Natural killer cell treated with Interleukin-12 subunit alpha and Interleukin-12 subunit beta and Interleukin-15 and Interleukin-18, amount 100 ng/mL, for 72 hours (primary cell): ENCODE results near the gene LRRC25. TPM values are rescaled to one million over a fixed set of nuclear protein-coding genes. Genes with fewer than 3 reads are reported as not detected.

Experiments used
- ATAC-seq, 2 donors: fragments of 150-1000 bp; cut with Tn5 transposase in 1 of 2; sonication (Bioruptor Pico), chemical (Tn5 transposase) in 1 of 2; 2 replicates each; pipeline ENCODE4 v1.10.0; 2021
- DNase-seq: peaks from one replicate; pipeline ENCODE4 v3.0.0; 2022; ENCODE audit warnings: low spot score
- H3K27ac Mint-ChIP-seq, 2 donors: 1 replicate in 1 of 2; 2 replicates in 1 of 2; pipeline ENCODE4 v1.8.0; 2022; ENCODE audit warnings: mixed read lengths in 2 of 2, mild to moderate bottlenecking in 1 of 2, moderate library complexity in 1 of 2
- H3K27me3 Mint-ChIP-seq, 2 donors: 1 replicate in 1 of 2; 2 replicates in 1 of 2; pipeline ENCODE4 v1.8.0; 2022; ENCODE audit warnings: mixed read lengths in 2 of 2
- H3K36me3 Mint-ChIP-seq: one replicate; pipeline ENCODE4 v1.8.0; 2022; ENCODE audit warnings: mixed read lengths
- H3K4me1 Mint-ChIP-seq, 2 donors: 1 replicate in 1 of 2; 2 replicates in 1 of 2; pipeline ENCODE4 v1.8.0; 2022; ENCODE audit warnings: low read depth in 2 of 2, mixed read lengths in 2 of 2, mild to moderate bottlenecking in 1 of 2
- H3K4me3 Mint-ChIP-seq: one replicate; pipeline ENCODE4 v1.8.0; 2022; ENCODE audit warnings: mixed read lengths
- H3K9me3 Mint-ChIP-seq: 2 replicates; pipeline ENCODE4 v1.8.0; 2022; ENCODE audit warnings: mixed read lengths
- total RNA-seq, 2 donors: library from RNA; stranded (reverse); gene quantifications; one replicate each; pipeline ENCODE4 v1.2.3, GENCODE V29; 2022

The LRRC25 gene
- total RNA-seq, 2 donors from 2014 or later = not detected

DNA sequence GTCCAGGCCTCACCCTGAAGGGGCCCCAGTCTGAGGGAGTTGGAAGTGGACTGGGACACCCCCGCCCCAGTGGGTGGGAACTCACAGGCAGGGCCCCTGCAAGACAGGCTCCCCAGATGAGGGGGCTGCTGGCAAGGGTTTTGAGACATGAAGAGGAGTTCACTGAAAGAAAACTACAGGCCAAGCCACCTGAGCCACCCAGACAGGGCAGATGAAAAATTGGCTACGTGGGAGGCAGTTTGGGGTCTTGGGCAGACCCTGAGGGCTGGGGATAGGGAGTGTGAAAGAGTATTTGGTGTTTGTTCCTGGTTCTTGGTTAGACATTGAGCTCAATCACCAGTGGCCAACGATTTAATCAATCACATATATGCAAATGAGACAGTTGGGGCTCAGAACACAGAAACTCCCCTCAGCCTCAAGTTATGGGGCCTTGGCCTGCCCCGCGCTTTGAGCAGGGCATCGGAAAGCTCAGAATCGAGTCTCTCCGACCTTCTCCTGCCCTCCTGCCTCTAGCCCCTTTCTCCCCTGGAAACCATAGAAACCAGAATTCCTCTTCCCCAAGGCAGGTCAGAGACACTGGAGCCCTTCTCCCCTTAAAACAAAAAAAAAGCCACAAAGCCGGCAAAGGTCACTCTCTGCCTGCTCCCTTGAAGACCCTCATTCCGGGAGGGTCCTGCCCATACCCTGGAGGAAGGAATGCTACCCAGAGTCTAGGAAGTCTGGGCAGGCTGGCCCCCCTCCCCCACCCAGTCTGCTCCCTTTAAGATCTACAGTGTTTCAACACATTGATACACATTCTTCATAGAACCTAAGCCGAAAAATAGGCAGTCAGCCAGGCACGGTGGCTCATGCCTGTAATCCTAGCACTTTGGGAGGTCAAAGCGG is 41.8 kb upstream of the LRRC25 start:
- Mint-ChIP-seq H3K27me3 (no peaks in the 10 kb centered on the region), H3K27ac (peak overlapping the region in 1 of 2 donors; percentile 51), H3K4me1 (peaks cover 9 to 35% of the 10 kb centered on the region in 2 donors), H3K4me3 (no peak overlapping the region), H3K36me3 (peaks cover 9% of the 10 kb centered on the region), H3K9me3 (peaks cover 5% of the 10 kb centered on the region)
- ATAC-seq = no peak
- DNase-seq = no peak

DNA sequence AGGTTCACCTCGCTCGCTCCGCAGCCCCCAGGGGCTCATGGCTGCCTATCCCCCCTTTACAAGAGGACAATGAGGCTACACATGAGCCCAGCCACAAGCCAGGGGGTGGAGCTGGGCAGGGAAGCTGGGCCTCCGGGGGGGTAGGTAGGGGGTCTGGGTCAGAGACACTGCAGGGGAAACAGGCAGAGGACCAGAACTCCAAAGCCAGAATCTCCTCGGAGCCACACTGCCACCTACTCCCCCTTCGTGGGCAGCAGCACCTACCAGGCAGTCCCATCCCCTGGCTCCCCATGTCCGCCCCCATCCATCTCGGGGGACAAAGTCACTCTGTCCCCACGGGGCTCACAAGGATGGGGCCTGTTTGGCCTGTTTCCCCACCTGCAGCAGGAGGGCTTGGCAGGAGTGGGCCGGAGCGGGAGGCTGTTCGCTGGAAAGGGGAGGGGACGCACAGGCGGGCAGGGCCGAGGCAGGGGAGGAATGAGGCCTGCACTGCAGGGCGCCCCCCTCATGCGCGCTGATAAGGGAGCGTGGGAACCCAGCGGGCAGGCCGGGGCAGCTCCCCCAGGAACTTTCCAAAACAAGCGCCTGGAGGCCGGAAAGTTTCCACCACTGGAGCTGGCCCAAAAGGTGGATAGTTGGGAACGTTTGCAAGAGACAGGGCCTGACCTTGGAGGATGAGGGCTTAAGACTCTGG is 41.1 kb upstream of the LRRC25 start:
- ATAC-seq (no peak), DNase-seq (no peak)
- no peak overlapping the region for H3K4me3 Mint-ChIP-seq
- no peaks in the 10 kb centered on the region for H3K27me3 Mint-ChIP-seq
- peaks cover 5% of the 10 kb centered on the region for H3K9me3 Mint-ChIP-seq
- peaks cover 9% of the 10 kb centered on the region for H3K36me3 Mint-ChIP-seq
- H3K27ac Mint-ChIP-seq = no peak overlapping the region
- peaks cover 9 to 37% of the 10 kb centered on the region in 2 donors for H3K4me1 Mint-ChIP-seq

DNA sequence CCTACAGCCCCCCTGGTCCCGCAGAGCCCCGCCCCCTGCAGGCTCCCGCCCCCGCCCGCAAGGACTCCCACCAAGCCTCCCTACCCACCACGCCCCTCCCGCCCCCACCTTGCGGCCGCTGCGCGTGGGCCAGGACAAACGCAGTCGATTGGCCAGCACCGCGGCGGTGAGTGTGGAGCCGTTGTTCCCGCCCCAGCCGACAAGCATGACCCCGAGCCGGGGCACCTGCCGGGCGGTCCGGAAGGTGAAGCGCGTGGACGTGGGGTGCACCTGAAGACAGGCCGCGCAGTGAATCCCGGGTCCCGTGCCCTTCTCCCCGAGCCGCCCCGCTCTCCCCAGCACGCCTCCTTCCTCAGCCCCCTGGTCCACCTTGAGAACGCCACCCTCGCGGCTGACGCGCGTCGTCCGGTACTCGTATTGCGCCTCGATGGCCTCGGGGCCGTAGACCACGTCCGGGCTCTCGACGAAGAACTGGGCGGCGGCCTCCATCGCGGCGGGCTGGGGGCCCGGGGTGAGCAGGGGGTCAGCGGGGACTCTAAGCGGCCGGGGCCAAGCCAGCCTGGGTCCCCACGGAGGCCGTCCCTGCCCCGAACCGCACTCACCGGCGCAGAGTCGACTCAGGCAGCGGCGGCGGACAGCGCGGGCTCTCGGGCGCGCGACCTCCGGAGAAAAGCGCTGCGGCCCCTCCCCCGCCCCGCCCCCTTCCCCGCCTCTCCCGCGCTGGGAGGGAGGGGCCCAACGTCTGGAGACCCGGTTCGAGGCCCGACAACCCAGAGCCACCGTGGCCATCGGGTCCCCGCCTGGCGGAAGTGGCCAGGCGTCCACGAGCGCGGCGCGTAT is 40.3 kb upstream of the LRRC25 start, which contains the start of gene ISYNA1:
TSS of gene ISYNA1 (minus strand) at position 643 of the 840 bp plus-strand sequence. CDS start at position 489, 154 bp downstream.
- DNase-seq (no peak), ATAC-seq (peak; percentile 55 to 58)
- H3K27me3 Mint-ChIP-seq = no peaks in the 10 kb centered on the region
- peaks cover 7% of the 10 kb centered on the region for H3K36me3 Mint-ChIP-seq
- peak within 1 kb of the TSS; percentile 75 for H3K4me3 Mint-ChIP-seq
- H3K27ac Mint-ChIP-seq = peak within 1 kb of the TSS in 1 of 2 donors; percentile 51
- peaks cover 5% of the 10 kb centered on the region for H3K9me3 Mint-ChIP-seq
- H3K4me1 Mint-ChIP-seq = peaks cover 7 to 32% of the 10 kb centered on the region in 2 donors

DNA sequence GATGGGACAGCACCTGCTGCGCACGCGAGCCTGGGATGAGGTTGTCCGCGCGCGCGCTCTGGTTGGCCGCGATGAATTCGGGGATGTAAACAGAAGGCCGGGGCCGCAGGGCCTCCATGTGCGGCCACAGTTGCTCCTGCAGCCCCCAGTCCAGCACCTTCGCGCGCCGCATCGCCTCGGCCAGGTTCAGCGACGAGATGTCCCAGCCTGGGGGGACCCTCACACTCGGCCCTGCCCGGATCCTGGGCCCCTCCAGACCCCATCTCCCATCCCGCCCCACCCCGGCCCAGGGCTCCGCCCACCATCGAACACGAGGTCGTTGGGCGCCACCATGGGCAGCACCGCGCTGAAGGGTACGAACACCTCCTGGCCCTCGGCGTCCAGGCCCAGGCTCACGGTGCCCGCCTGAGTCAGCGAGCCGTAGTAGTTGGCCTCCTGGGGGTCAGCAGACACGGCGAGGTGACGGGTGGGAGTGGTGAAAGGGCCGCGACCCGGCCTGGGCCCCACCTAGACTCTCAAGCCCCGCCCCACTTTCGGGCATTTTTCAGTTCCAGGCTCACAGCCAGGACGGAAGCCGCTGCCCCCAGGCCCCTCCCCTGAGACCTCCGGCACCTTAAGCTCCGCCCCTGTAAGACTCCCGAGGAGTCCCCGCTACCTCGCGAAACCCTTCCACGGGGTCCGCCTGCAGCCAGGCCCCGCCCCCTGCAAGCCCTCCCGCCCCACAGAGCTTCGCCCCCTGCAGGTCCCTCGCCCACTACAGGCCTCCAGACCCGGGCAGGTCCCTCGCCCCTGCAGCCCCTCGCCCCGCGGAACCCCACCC is 39.5 kb upstream of the LRRC25 start:
- Mint-ChIP-seq H3K27ac (no peak overlapping the region), H3K36me3 (no peaks in the 10 kb centered on the region), H3K4me1 (peaks cover 0 to 24% of the 10 kb centered on the region in 2 donors), H3K27me3 (no peaks in the 10 kb centered on the region), H3K4me3 (peak overlapping the region; percentile 59), H3K9me3 (no peaks in the 10 kb centered on the region)
- DNase-seq (peak; percentile 86), ATAC-seq (peak; percentile 82)

DNA sequence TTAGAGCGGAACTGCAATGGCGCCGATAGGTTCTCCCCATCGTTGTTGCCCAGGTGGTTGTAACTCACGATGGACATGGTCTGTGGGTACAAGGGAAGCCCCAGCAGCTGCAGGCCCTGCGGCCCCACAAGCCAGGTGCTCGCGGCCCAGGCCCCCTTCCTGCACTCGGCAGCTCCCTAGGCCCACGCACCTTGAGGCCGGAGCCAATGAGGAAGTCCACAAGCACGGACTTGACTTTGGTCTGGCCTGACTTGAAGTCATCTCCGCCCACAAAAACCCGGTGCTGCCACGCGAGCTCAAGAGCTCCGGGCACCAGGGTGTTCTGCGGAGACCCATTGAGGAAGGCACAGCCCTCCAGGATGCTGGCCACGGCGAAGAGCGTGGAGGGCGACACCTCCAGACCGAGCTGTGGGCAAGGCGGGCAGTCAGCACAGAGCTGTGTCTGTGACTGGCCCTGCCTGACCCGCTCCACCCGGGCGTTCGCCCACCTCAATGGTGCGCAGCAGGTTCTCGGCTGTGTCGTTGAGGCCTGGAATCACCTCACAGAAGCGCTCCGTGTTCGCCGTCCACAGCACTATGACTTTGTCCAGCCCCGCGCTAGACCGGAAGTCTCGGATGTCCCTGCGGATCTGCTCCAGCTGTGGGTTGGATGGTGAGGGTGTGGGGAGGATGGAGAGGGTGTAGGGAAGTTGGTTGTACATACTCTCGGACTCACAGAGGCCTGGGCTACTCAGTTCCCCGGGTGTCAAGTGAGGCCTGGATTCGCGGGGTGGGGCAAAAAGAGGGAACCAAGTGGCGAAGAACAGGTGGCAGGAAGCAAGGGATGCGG is 38.6 kb upstream of the LRRC25 start:
- H3K36me3 Mint-ChIP-seq = no peaks in the 10 kb centered on the region
- H3K4me1 Mint-ChIP-seq = peaks cover 0 to 21% of the 10 kb centered on the region in 2 donors
- H3K4me3 Mint-ChIP-seq = peak overlapping the region; percentile 59
- DNase-seq (no peak), ATAC-seq (no peak)
- H3K27me3 Mint-ChIP-seq = no peaks in the 10 kb centered on the region
- H3K27ac Mint-ChIP-seq = no peak overlapping the region
- no peaks in the 10 kb centered on the region for H3K9me3 Mint-ChIP-seq

DNA sequence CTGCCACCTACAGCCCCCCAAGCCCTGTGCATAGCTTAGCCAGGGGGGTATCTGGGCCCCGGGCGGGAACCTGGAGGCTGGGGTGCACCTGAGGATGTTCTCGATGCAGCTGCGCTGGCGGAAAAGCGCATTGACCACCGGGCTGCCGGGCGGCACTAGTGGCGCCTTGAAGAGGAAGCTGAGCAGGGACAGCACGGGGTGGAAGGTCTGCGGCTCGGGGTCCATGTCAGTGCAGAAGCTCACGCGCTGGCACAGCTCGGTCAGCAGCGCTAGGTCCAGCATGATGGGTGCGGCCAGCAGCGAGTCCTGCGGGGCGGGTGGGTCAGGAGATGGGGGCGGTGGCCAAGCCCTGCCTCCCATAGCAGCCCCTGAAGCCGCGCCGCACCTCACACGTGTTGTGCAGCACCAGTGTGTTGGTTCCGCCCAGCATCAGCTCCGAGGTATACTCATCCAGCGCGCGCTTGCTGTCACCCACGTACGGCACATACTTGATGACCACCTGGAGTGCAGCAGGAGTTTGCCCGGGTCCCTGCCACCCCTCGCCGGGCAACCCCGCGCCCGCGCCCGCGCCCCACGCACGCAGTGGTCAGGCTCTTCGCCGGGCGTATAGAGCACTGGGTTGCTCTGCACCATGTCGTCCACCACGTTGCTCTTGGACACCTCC is 37.9 kb upstream of the LRRC25 start:
- ATAC-seq (no peak), DNase-seq (no peak)
- H3K9me3 Mint-ChIP-seq = no peaks in the 10 kb centered on the region
- H3K4me1 Mint-ChIP-seq = peaks cover 0 to 17% of the 10 kb centered on the region in 2 donors
- H3K27ac Mint-ChIP-seq = no peak overlapping the region
- H3K27me3 Mint-ChIP-seq = no peaks in the 10 kb centered on the region
- no peaks in the 10 kb centered on the region for H3K36me3 Mint-ChIP-seq
- H3K4me3 Mint-ChIP-seq = no peak overlapping the region

DNA sequence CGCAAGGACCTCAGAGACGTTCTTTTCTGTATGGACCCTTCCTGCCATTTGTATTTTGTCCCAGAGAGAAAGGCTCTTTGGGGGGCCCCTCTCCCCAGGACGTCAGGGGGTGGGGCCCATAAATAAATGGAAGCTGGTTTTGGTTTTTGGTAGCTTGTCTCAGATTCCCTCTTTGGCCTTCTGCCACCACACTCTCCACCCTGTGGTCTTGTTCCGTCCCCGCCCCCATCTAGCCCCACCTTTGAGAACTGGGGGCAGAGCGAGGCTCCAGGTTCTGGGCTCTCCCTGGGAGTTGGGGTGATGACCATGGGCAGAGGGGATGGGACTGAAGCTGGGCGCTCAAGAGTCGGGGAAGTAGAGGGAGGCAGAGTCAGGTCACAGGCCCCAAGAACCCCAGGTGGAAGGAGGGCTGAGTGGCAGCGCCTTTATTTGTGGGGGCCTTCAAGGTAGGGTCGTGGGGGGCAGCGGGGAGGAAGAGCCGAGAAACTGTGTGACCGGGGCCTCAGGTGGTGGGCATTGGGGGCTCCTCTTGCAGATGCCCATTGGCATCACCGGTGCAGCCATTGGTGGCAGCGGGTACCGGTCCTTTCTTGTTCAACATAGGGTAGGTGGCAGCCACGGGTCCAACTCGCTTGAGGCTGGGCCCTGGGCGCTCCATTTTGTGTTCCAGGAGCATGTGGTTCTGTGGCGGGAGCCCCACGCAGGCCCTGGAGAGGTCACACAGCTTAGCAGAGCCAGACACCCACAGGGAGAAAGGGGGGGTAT is 37.2 kb upstream of the LRRC25 start:
- no peaks in the 10 kb centered on the region for H3K9me3 Mint-ChIP-seq
- peak overlapping the region in 1 of 2 donors; percentile 70 for H3K27ac Mint-ChIP-seq
- DNase-seq (no peak), ATAC-seq (no peak)
- peaks cover 0 to 18% of the 10 kb centered on the region in 2 donors for H3K4me1 Mint-ChIP-seq
- no peaks in the 10 kb centered on the region for H3K27me3 Mint-ChIP-seq
- no peak overlapping the region for H3K4me3 Mint-ChIP-seq
- no peaks in the 10 kb centered on the region for H3K36me3 Mint-ChIP-seq

DNA sequence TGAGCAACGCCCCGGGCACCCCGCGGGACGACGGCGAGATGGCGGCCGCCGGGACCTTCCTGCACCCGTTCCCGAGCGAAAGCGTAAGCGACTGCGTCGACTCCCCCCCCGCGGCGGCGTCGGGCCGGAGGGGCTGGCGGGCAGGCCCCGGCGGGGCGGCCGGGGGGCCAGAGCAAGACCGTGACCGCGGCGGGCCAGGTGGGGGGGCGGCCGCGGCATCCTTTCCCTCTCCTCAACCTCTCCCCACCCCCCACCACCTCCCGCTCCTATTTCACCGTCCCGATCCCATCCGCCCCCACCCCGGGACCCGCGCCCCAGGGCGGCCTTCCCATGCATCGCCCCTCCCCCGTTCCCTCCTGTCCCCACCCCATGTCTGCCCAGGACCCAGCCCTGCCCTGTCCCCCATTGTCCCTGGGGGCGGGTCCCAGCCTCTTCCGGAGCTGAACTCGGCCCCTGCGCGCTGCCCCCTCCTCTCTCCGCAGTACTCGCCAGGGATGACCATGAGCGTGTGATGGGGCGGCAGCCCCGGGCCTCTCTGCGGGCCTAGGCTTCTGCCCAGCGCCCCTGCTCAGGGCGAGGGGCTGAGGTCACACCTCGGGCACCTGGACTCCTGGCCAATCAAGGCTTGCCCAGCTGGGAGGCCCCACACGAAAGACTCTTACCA is 36.4 kb upstream of the LRRC25 start:
- no peak for DNase-seq
- Mint-ChIP-seq H3K4me1 (peaks cover 0 to 13% of the 10 kb centered on the region in 2 donors), H3K36me3 (no peaks in the 10 kb centered on the region), H3K9me3 (no peaks in the 10 kb centered on the region), H3K4me3 (no peak overlapping the region), H3K27me3 (no peaks in the 10 kb centered on the region), H3K27ac (peak overlapping the region in 1 of 2 donors; percentile 70)
- ATAC-seq = no peak

DNA sequence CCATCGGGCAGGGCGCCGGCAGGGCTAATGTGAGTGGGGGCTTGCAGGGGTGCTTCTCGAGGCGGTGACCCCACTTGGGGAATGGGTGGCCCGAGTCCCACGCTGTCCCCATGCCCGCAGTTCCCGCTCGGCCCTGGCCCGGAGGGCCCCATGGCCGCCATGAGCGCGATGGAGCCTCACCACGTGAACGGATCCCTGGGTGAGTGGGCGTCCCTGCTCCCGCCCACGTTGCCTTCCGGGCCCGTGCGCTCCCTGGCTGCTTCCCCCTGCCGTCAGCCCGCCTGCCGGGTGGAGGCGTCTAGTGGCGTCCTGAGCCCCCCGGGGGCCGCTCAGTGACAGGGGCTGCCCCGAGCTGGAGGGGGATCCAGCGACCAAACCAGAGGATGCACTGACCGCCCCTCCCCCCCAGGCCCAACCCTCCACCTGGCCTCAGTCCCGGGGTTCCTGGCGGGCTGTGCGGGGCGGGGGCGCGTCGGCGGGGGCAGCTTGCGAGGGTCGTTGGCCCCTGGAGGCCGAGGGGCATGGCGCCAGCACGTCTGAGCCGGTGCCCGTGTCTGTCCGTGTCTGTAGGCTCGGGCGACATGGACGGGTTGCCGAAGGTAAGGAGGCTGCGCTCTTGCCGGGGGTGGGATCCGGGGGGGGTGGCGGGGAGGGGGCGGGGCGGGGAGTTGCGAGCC is 35.7 kb upstream of the LRRC25 start:
- no peaks in the 10 kb centered on the region for H3K9me3 Mint-ChIP-seq
- no peak for ATAC-seq
- peaks cover 0 to 13% of the 10 kb centered on the region in 2 donors for H3K4me1 Mint-ChIP-seq
- no peak overlapping the region for H3K27ac Mint-ChIP-seq
- DNase-seq = no peak
- no peaks in the 10 kb centered on the region for H3K27me3 Mint-ChIP-seq
- H3K36me3 Mint-ChIP-seq = no peaks in the 10 kb centered on the region
- no peak overlapping the region for H3K4me3 Mint-ChIP-seq

DNA sequence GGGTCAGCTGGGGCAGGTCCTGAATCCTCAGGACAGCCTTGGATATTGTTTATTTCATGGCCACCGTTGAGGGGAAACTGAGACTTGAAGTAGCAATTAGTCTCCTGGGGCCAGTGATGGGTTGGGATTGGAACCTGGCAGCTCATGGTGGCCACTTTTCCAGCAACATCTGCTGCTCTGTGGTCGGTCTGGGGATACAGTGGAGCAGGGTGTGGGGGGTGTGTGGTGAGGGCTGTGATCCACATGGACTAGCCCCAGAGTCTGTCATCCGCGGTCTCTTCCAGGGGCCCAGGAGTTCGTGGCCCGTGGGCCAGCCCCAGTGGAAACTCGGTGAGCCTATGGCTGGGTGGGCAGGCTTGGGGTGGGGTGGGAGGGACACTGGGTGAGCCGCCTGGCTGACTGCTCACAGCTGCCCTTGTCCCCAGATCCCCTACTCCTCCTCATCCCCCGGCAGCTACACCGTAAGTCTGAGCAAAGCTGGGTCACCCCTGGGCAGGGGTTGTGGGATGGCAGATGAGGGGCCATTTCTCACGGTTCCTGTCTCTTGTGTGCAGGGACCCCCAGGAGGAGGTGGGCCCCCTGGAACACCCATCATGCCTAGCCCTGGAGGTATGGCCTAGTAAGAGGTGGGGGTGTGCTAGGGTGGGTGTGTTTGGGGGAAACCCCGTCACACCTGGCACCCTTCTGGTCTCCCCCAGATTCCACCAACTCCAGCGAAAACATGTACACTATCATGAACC is 35.0 kb upstream of the LRRC25 start:
- ATAC-seq (no peak), DNase-seq (no peak)
- Mint-ChIP-seq H3K4me1 (peaks cover 0 to 13% of the 10 kb centered on the region in 2 donors), H3K27me3 (no peaks in the 10 kb centered on the region), H3K9me3 (no peaks in the 10 kb centered on the region), H3K4me3 (peak overlapping the region; percentile 12), H3K27ac (peak overlapping the region in 1 of 2 donors; percentile 35), H3K36me3 (no peaks in the 10 kb centered on the region)
